Ascending aorta (tissue), 2 donors: Measurements from ENCODE around the gene PDE4B. TPM values are rescaled to one million over a fixed set of nuclear protein-coding genes. Genes with fewer than 3 reads are reported as not detected.

Source experiments
- DNase-seq, 2 donors: peaks; one replicate each; pipeline ENCODE4 v3.0.0-alpha.2; 2019; ENCODE audit warnings: low spot score in 2 of 2
- H3K27ac ChIP-seq, 2 donors: fragments of 200-600 bp; sonication (generic); one replicate each; pipeline ENCODE4 v1.5.1; 2016 to 2017; ENCODE audit warnings: mild to moderate bottlenecking in 1 of 2
- H3K27me3 ChIP-seq: fragments of 200-600 bp; sonication (generic); one replicate; pipeline ENCODE4 v1.5.1; 2017
- H3K36me3 ChIP-seq, 2 donors: fragments of 200-600 bp; sonication (generic); one replicate each; pipeline ENCODE4 v1.5.1; 2016
- H3K4me1 ChIP-seq, 2 donors: fragments of 200-600 bp; sonication (generic); one replicate each; pipeline ENCODE4 v1.5.1; 2016 to 2017; ENCODE audit warnings: mild to moderate bottlenecking in 1 of 2
- H3K4me3 ChIP-seq, 2 donors: fragments of 200-600 bp; sonication (generic); one replicate each; pipeline ENCODE4 v1.5.1; 2016 to 2017; ENCODE audit warnings: mild to moderate bottlenecking in 1 of 2
- H3K9me3 ChIP-seq, 2 donors: fragments of 200-600 bp; sonication (generic); one replicate each; pipeline ENCODE4 v1.5.1; 2016
- CTCF ChIP-seq, 3 experiments: fragments of 200-600 bp in 2 of 3; fragments of 450-650 bp in 1 of 3; sonication (generic) in 2 of 3; IDR thresholded peaks; one replicate each; pipeline ENCODE4 v1.5.1; 2016 to 2019; ENCODE audit warnings: antibody characterized with exemption in 3 of 3, mild to moderate bottlenecking in 1 of 3, moderate library complexity in 1 of 3
- intact Hi-C: fragments of 100-400 bp; cut with DNase I; formaldehyde crosslinking; loops from one replicate; pipeline ENCODE4 v1.15.1; 2023
- total RNA-seq: library from RNA; depleted of rRNA; stranded (reverse); fragments of >200 nt; gene quantifications from one replicate; pipeline ENCODE4 v1.1.0, GENCODE V29; 2016

PDE4B gene
- total RNA-seq, 1 donor from 2014 or later: 4.5 TPM

- TF ChIP-seq CTCF (IDR thresholded peaks at IDR 0.05): no peak
- no peaks in the 10 kb centered on the region for H3K27me3 ChIP-seq
- intact Hi-C loops: no loop called here
- no peaks in the 10 kb centered on the region for H3K9me3 ChIP-seq
- no peak overlapping the region for H3K27ac ChIP-seq
- peaks cover 0 to 9% of the 10 kb centered on the region in 2 donors for H3K4me1 ChIP-seq
- no peak for DNase-seq
- no peaks in the 10 kb centered on the region for H3K36me3 ChIP-seq
- no peak overlapping the region for H3K4me3 ChIP-seq
Measured at GRCh38 chr1:66328896-66329295, 536.2 kb downstream of the PDE4B start.

- intact Hi-C loops: loop anchor here (5.0 kb wide), 1 partner anchor 117 kb away; no protein-coding TSS in a partner anchor
Measured at GRCh38 chr1:66330722-66331141, 538.0 kb downstream of the PDE4B start.

GRCh38 chr1:66331658-66332547 lies 539.2 kb downstream of the PDE4B start:
- Histone ChIP-seq H3K9me3 (no peaks in the 10 kb centered on the region), H3K4me3 (peak overlapping the region; percentile 50 to 65), H3K27me3 (no peaks in the 10 kb centered on the region), H3K4me1 (peaks cover 0 to 23% of the 10 kb centered on the region in 2 donors), H3K36me3 (no peaks in the 10 kb centered on the region), H3K27ac (peak overlapping the region; percentile 80 to 84)
- TF ChIP-seq CTCF (IDR thresholded peaks at IDR 0.05): peak; percentile 15 to 44 (median 31)
- DNase-seq: peak in 1 of 2 donors; percentile 83
- intact Hi-C loops: loop anchor here (5.0 kb wide), 1 partner anchor 115 kb away; no protein-coding TSS in a partner anchor

More at GRCh38 chr1:66330722-66331141, 538.0 kb downstream of the PDE4B start:
- no peaks in the 10 kb centered on the region for H3K9me3 ChIP-seq
- H3K27me3 ChIP-seq: no peaks in the 10 kb centered on the region
- H3K4me1 ChIP-seq: peaks cover 0 to 23% of the 10 kb centered on the region in 2 donors
- H3K4me3 ChIP-seq: no peak overlapping the region
- no peaks in the 10 kb centered on the region for H3K36me3 ChIP-seq
- H3K27ac ChIP-seq: no peak overlapping the region
- no peak for DNase-seq
- TF ChIP-seq CTCF (IDR thresholded peaks at IDR 0.05): no peak

GRCh38 chr1:66332548-66332901 lies 539.8 kb downstream of the PDE4B start:
- no peaks in the 10 kb centered on the region for H3K36me3 ChIP-seq
- no peak for TF ChIP-seq CTCF (IDR thresholded peaks at IDR 0.05)
- H3K4me1 ChIP-seq: peaks cover 0 to 23% of the 10 kb centered on the region in 2 donors
- no peaks in the 10 kb centered on the region for H3K27me3 ChIP-seq
- peak overlapping the region; percentile 50 to 65 for H3K4me3 ChIP-seq
- DNase-seq: no peak
- H3K27ac ChIP-seq: peak overlapping the region; percentile 80 to 84
- intact Hi-C loops: loop anchor here (5.0 kb wide), 1 partner anchor 115 kb away; no protein-coding TSS in a partner anchor
- no peaks in the 10 kb centered on the region for H3K9me3 ChIP-seq

GRCh38 chr1:66333466-66334199 lies 540.9 kb downstream of the PDE4B start:
- intact Hi-C loops: loop anchor here (1.0 to 5.0 kb wide), 2 partner anchors 63 to 114 kb away; no protein-coding TSS in a partner anchor
- Histone ChIP-seq H3K27ac (peak overlapping the region in 1 of 2 donors; percentile 54), H3K9me3 (no peaks in the 10 kb centered on the region), H3K27me3 (no peaks in the 10 kb centered on the region), H3K4me3 (peak overlapping the region; percentile 50 to 65), H3K4me1 (peaks cover 0 to 23% of the 10 kb centered on the region in 2 donors), H3K36me3 (no peaks in the 10 kb centered on the region)
- TF ChIP-seq CTCF (IDR thresholded peaks at IDR 0.05): no peak
- no peak for DNase-seq
